GM19397 (cell line): Measurements from ENCODE around the gene NDUFS2.

Experiments
- ATAC-seq: cut with Tn5 transposase; IDR thresholded peaks from one replicate; pipeline ENCODE4 v1.9.1; 2021; ENCODE audit warnings: mild to moderate bottlenecking, moderate library complexity; ENCODE audit not compliant: unreplicated experiment

Gene NDUFS2

DNA sequence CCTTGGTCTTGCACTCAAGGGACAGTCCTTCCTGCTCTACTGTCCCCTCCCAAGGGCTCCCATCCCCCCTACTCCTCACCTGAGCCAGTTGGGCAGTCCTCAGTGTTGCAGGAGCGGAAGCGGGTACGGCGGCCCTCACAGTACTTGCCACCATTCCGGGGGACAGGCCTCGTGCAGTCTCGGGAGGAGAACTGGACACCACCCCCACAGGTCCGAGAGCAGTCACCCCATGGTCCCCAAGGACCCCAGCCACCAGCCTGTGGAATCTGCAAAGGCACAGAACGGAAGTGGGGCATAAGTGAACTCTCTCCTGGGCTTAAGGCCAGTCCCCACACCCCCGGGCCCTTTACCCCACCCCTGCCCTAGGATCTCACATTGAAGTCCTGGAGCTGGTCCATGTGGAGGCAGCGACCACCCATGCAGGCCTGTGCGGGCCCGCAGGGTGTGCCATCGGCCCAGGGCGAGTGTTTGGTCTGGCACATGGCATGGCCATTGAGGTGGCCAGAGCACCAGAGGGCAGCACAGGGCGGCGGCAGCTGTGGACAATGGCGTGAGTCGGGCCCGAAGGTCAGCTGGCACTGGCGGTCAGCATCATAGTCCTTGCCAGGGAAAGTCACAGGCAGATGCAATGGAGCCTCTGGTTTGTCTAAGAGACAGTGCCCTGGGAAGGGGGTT is 8.5 kb upstream of the NDUFS2 start:
- ATAC-seq = no peak

DNA sequence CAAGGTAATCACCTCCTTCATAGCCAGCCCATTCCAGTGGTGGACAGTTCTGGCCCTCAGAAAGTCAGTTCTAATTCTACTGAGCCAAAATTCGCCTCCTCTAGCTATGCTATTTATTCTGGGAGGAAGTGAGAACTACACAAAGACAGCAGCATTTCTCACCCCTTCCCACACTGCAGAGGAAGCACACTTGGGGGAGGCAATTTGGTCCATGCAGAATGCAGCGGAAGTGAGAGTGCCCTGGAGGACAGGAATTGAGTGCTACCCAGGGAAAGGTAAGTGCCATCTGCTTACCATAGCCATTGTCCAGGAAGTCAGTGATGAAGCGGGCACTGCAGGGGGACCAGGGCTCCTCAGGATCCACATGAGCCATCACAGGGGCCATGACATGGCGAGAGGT is 7.0 kb upstream of the NDUFS2 start:
- peak; percentile 44 for ATAC-seq

DNA sequence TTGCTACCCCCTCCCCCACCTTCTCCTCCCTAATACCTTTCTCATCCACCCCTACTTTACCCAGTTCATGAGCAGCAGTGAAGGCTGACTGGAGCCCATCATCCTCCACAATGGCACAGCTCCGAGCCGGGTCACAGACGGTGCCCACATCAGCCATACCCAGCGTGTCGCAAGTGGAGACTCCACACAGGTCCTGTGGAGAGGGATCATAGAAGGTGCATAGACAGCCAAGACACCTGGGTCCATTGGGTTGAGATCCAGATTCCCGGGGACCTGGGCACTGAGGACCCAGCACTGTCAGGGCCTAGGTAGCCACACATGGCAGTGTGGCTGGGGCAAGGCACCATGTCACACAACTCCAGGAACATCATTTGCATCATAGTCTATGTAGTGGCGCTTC is 6.1 kb upstream of the NDUFS2 start:
- no peak for ATAC-seq

DNA sequence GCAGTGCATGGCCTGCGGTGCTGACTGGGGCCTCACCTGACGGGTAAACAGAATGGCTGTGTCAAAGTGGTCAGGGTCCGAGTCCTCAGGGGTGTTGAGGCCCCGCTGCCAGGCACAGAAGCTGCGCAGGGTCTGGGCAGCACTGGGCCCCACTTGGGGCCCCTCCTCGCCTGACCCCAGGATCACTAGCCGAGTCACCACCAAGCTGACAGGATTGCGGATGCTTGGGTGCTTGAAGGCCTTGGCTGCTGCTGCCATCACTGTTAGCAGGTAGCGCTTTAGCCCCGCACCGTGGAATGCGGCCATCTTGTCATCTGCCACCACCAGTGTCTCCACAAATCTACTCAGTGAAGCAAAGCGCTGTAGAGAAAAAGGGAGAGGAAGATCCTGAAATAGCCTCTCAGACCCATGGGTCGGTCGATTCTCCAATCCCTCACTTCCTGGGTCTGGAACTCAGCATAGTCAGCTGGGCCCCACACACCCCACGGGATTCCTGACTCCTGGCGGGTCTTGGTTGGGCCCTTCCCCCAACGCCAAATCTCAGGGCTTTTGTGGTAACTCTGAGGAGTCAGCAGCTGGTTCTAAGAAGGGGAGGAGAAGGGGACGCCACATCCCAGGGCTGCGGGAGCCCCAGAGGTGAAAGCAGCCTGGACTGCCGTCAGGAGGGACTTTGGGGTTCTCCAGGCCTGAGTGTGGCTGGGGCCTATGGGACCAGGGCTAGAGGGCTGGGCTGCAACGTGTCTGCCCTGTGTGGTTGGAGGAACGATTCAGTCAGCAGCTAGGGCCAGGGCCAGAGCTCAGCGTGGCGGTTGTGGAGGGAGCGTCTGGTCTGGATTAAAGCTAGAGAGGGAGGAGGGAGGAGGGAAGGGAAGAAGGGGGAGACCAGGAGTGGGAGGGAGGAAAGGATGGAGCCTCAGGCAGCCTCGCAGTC is 5.4 kb upstream of the NDUFS2 start:
- no peak for ATAC-seq

DNA sequence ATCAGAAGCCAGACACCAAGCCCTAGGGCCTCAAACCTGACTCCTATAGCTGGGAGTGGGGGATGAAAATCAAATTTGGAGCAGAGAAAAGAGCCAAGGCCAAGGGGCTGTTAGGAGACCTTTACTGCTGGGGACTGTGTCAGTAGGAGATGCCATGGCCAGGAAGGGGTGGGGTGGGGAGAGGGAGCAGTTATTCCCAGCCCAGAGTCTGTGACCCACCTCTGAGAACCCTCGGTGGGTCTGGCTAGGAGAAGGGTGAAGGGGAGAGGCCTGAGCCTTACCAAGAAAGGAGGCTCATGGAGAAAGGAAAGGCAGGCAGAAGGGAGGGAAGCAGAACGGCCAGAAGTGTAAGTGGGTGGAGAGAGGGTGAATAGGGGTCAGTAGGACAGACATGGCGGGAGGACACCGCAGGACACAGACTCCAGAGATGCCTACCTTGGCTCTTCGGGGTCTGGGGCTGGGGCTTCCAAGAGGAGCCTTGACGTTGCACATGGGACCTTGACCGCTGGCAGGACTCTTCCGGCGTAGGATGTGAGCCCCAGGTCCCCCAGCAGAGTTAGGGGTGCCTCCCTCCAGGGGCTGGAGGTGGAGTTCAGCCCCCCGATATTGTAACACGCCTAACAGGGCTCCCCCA is 4.5 kb upstream of the NDUFS2 start:
- no peak for ATAC-seq

DNA sequence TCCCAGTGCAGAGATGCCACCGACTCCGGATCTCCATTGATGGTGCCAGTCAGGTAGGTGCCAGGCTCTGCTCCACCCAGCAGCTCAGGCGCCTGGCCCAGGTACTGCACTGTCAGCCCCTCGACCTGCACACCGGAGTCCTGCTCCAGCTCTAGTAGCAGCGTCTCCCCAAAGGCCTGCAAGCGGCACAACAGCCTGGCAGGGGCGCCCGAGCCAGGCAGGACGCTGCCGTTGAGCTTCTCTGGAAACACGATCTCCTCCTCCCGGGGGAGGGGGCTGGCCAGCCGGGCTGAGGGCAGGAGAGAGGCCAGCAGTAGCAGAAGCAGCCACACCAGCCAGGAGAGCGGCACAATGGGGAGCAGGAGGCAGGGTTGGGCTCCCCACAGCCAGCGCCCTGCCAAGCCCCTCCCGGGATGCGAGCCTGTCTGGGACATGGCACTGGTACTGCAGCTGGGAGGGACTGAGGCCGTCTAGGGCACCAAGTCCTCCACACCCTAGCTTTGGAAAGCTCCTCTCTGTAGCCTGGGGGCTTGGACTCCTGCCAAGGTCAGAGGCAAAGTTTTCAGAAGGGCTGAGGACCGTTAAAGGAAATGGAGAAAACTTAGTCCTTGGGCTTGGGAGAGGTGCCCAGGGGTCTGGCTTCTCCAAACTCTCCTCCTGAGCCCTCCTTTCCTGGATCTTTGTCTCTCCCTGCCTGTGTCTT is 3.8 kb upstream of the NDUFS2 start:
- no peak for ATAC-seq

DNA sequence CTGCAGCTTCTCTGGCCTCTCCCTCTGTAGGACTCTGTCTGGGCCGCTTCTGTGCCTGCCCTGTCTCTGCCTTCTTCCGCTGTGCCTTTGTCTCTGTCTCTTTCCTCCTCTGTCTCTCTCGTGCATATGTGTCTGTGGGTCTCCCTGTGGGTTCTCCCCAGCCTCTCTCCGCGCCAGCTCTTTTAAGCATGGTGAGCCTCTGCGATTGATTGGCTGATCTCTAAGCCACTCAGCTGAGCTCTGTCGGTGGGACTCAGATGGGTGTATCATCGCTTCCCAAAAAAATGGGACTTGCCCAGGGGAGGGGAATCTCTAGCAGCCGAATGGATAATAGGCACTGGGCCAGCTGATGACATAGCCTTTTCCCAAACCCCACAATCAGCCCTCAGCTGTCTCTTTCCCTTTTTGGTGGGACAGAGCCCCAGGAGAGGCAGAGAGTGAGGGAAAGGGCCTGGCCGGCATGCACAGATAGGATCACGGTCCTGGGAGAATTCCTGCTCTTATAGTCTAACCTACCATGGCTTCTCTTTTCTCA is 3.2 kb upstream of the NDUFS2 start, which contains the start of gene ADAMTS4:
Gene ADAMTS4 (minus strand): TSS at position 158 of the 535 bp plus-strand sequence. CDS start 427 bp downstream, outside the sequence.
- ATAC-seq = no peak

DNA sequence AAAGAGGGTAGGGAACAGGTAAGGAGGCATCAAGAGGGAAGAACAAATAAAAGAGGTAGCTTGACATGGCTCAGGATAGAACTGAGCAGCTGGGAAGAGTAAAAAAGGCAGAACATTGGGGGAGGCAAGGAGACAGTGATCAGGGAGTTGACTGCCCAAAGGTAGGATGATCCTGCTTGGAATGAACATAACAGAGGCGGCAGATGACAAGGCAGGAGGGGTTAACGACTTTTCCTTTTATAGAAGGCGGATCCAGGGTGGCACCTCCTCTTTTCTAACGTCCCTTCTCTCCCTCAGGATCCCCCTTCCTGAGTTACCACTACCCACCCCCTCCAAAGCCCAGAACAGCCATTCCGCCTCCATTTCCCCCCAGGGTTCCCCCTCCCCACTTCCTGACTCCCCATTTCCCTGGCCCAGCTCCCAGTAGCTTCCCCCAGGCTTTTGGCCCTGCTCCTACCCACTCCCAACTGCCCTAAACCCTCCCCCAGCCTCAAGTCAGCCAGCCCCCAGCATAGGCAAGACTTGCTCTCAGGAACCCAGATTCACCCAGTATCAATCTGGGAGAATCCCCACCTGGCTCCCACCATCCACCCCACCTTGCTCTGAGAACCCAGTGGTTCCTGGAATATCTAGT is 2.5 kb upstream of the NDUFS2 start:
- no peak for ATAC-seq

DNA sequence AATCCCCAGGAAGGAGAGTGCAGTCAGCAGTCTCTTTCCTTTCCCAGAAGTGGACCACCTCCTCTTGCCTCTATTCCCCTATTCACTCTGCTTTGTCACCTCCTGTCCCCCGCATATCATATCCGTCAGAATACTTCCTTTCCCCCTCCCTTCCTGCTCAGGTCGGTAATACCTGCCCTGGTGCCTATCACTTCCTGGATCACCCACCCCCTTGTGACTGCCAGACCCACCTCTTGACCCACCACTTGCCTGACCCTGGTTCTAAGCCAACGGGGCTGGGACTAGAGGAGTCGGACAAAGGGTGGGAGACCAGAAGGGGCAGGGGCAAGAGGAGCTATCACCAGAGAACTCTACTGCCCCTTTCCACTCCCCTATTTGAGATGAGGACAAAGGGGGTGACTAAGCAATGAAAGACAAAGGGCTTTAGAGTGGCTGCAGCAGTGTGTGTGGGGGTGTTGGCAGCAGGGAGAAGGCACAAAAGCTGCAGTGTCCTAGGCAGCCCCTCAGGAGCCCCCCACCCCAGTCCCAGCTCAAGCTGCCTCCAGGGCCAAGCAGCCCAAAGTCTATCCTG is 1.7 kb upstream of the NDUFS2 start:
- ATAC-seq = no peak

DNA sequence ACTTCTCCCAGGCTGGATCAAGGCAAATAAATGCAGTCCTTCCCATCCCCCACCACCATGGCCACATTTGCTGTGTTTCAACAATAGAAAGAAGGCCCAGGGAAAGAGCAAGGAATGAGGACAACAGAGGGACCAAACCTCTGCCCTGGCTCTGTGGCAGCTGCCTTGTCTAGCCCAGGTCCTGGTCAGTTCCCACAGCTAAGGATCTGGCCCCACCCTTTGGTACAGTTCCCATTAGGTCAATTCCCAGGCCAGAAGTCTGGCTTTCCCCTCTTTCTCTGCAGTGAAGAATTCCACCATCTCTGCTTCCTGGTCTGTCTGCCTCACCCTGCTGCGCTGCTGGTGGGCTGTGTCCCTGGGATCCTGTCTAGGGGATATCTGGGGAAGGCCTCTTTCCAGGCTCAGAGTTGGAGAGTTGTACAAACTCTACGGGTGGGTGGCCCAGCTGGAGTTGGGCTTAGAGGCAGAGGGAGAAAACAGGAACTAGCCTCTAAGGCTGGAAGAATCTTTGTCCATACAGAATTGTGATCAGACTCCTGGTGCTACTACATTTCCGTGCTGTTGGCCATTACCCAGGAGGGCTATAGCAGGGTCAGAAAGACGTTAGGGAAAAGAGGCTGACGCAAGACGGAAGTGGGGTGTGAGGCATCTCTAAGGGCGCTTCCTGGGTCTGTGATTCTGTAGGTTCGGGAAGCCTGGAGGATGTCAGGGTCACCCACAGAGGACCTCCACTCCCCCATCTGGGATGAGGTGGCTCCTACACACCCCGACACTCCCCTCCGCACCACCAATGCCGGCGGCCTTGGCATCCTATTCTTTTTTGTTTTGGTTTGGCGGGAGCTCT is 953 bp upstream of the NDUFS2 start:
- ATAC-seq = no peak

DNA sequence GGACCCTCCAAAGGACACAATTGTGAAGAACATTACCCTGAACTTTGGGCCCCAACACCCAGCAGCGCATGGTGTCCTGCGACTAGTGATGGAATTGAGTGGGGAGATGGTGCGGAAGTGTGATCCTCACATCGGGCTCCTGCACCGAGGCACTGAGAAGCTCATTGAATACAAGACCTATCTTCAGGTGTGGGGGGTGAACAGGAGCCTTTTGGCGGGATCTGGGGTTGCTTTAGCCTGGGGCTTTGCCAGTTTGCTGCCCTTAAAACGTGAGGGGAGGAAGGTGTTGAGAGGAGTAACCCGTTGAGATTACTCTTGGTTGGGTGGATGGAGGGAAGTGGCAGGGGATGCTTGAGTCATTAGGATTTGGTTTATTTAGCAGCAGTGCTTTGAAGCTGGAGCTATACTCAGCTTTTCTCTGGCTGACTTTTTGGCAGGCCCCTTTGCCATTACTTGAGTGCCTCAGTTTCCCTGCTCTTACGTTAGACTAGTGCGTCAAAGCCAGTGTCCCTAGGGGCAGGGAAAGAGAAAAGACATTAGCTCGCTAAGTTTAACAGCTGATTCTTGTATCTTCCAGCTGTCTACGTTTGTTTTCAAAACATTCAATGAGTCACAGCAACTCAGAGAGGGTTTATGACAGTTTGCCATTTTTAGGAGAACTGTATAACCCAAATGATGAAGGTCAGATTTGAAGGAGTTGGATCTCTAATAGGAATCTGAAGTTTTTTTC is 4.4 kb downstream of the NDUFS2 start:
- ATAC-seq = no peak

DNA sequence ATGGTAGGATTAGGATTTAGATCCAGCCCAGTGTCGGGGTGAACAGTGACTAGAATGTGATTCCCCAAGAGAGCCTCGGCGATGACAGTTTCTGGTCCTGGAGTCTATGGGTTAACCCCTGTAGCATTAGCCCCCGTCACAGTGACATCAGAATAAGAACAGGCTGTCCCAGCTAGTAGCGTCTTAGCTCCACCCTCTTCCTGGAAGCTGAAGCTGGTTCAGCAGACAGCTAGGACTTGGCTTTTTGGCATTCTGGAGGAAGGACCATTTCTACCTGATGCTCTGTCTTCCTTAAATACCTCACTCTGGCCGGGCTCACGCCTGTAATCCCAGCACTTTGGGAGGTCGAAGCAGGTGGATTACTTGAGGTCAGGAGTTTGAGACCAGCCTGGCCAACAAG is 5.0 kb downstream of the NDUFS2 start:
- no peak for ATAC-seq

DNA sequence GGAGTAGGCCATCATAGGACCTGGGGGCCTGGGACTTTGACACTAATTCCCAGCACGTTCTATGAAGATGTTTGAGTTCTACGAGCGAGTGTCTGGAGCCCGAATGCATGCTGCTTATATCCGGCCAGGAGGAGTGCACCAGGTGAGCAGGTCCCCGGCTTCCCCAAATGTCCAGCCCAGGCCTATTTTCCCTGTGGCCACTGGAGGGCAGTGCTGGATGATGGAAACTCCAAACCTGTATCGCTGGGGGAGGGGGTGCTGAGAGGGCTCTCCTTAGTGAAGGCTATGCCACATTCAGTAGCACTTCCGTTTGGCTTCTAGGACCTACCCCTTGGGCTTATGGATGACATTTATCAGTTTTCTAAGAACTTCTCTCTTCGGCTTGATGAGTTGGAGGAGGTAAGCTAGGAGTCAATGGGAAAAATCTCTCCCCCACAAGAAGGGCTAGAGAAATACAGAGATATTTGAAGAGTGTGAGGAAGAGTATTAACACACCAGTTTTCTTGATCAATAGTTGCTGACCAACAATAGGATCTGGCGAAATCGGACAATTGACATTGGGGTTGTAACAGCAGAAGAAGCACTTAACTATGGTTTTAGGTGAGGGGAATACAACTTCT is 7.7 kb downstream of the NDUFS2 start:
- ATAC-seq = no peak

DNA sequence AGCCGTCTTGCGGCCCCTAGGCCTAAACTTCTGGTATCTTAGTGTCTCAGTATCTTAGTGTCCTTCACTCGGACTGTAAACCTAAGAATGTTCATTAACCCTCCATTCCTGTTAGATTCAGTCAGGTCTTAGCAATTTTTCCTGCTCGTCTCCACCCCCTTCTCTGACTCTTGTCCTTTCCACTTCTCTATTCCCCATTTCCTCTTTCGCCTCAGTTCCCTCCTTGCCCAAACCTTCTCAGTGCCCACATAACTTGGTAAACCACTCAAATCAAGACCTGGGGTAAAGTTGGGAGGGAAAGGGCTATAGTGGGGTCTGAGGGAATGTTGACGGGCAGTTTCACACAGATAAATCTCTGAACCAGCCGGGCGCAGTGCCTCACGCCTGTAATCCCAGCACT is 12.2 kb downstream of the NDUFS2 start:
- no peak for ATAC-seq

DNA sequence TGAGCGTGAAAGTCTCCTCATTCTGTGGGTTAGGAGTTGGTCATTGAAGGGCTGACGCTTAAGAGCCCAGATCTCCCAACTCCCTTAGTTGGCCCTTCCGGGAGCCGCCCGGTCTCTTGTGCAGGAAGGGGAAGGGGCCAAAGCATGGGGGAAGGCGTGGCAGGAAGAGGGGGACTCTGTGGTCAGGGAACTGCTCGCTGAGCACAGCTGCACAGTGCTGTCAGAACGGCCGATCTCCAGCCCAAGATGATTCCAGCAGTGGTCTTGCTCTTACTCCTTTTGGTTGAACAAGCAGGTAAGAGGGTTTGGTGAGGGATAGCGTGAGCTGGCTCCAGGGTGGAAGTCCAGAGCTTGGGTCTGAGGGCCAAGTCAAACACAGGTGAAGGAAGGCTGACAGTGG is 12.9 kb downstream of the NDUFS2 start, which contains the start of gene FCER1G:
Gene FCER1G (plus strand): TSS at position 220 of the 400 bp plus-strand sequence. CDS start 27 bp downstream, at position 247.
- ATAC-seq = no peak

DNA sequence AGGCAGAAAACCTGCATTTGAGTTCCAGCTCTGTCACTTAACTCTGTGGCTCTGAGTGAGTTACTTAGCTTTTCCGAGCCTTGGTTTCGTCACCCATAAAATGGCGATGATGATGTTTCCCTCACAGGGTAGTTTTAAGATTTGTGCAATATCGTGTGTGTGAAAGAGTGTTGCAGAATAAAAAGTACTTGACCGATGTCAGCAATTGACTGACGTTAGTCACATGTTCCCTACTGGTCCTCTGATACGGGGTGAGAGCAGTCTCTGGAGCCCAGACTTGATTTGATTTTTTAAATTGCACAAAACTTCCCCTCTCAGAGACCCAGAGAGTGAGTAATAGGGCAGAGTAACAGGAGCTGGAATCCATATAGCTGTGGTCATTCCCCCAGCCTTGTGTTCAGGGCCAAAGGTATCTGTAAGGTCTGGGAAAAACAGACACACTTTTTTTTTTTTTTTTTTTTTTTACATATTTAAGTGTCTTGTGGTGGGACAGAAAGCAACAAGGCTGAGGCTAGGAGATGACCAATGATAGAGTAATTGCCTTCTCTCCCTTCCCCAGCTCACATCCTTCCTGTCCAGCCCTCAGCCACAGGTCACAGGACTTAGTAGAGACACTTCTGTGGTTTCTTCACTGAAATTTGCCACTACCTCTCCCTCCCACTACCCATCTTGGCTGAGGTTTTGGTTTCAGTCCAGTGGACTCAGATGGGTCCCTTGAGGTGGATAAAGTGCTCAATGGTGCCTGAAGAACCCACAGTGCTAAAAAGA is 15.0 kb downstream of the NDUFS2 start:
- peak; percentile 85 for ATAC-seq

DNA sequence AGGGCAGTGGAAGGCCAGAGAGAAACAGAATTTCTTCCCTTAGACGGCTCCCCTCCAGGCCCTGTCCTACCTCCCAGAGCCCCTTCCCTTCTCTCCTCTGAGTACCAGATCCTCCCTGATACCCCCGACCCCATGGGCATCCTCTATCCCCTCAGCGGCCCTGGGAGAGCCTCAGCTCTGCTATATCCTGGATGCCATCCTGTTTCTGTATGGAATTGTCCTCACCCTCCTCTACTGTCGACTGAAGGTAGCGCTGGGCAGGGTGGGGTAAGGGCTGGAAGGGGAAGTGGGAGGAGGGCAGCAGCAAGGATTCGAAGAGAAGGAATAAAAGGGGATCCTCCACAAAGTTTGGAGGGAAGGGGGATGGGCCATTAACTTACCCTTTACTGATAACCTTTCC is 15.7 kb downstream of the NDUFS2 start:
- no peak for ATAC-seq
